ENCODE data around the gene SMYD3. TPM values are rescaled to one million over a fixed set of nuclear protein-coding genes. Genes with fewer than 3 reads are reported as not detected.

The SMYD3 gene
- total and polyA plus RNA-seq, 2 donors = 22.0 to 27.0 TPM

- Histone ChIP-seq H3K4me3 (ENCODE audit: low read length in 2 of 2) (no peak overlapping the region), H3K4me1 (ENCODE audit: control insufficient read depth in 2 of 2, insufficient read depth in 2 of 2, low read length in 2 of 2) (peaks cover 3 to 11% of the 10 kb centered on the region in 2 donors), H3K27ac (ENCODE audit: low read depth in 1 of 2, low read length in 1 of 2) (no peak overlapping the region), H3K36me3 (ENCODE audit: control insufficient read depth in 2 of 2, insufficient read depth in 2 of 2, low read length in 1 of 2) (no peaks in the 10 kb centered on the region), H3K27me3 (ENCODE audit: control insufficient read depth in 2 of 2, insufficient read depth in 1 of 2, low read length in 1 of 2) (no peaks in the 10 kb centered on the region), H3K9me3 (ENCODE audit: control insufficient read depth in 2 of 2, insufficient read depth in 1 of 2, low read length in 1 of 2) (peaks cover 1 to 40% of the 10 kb centered on the region in 2 donors)
- DNase-seq (ENCODE audit: low read depth in 6 of 9, low spot score in 9 of 9) = no peak
- WGBS = 97% methylated on average over 7 of the region's 7 CpGs
Measured at GRCh38 chr1:246511203-246511602, 4.1 kb upstream of the SMYD3 start.

- 96% methylated on average over 13 of the region's 13 CpGs for WGBS
- no peak for DNase-seq (ENCODE audit: low read depth in 6 of 9, low spot score in 9 of 9)
- Histone ChIP-seq H3K4me1 (ENCODE audit: control insufficient read depth in 2 of 2, insufficient read depth in 2 of 2, low read length in 2 of 2) (peaks cover 7 to 13% of the 10 kb centered on the region in 2 donors), H3K27ac (ENCODE audit: low read depth in 1 of 2, low read length in 1 of 2) (no peak overlapping the region), H3K36me3 (ENCODE audit: control insufficient read depth in 2 of 2, insufficient read depth in 2 of 2, low read length in 1 of 2) (no peaks in the 10 kb centered on the region), H3K4me3 (ENCODE audit: low read length in 2 of 2) (no peak overlapping the region), H3K27me3 (ENCODE audit: control insufficient read depth in 2 of 2, insufficient read depth in 1 of 2, low read length in 1 of 2) (no peaks in the 10 kb centered on the region), H3K9me3 (ENCODE audit: control insufficient read depth in 2 of 2, insufficient read depth in 1 of 2, low read length in 1 of 2) (peaks cover 1 to 32% of the 10 kb centered on the region in 2 donors)
Measured at GRCh38 chr1:246510147-246511030, 3.3 kb upstream of the SMYD3 start.

GRCh38 chr1:246508897-246509688 lies 2.0 kb upstream of the SMYD3 start:
- Histone ChIP-seq H3K4me3 (ENCODE audit: low read length in 2 of 2) (no peak overlapping the region), H3K36me3 (ENCODE audit: control insufficient read depth in 2 of 2, insufficient read depth in 2 of 2, low read length in 1 of 2) (peaks cover 0 to 3% of the 10 kb centered on the region in 2 donors), H3K27me3 (ENCODE audit: control insufficient read depth in 2 of 2, insufficient read depth in 1 of 2, low read length in 1 of 2) (no peaks in the 10 kb centered on the region), H3K27ac (ENCODE audit: low read depth in 1 of 2, low read length in 1 of 2) (no peak overlapping the region), H3K4me1 (ENCODE audit: control insufficient read depth in 2 of 2, insufficient read depth in 2 of 2, low read length in 2 of 2) (peaks cover 7 to 13% of the 10 kb centered on the region in 2 donors), H3K9me3 (ENCODE audit: control insufficient read depth in 2 of 2, insufficient read depth in 1 of 2, low read length in 1 of 2) (peaks cover 0 to 19% of the 10 kb centered on the region in 2 donors)
- 94% methylated on average over 26 of the region's 26 CpGs for WGBS
- DNase-seq (ENCODE audit: low read depth in 6 of 9, low spot score in 9 of 9) = no peak

- no peaks in the 10 kb centered on the region for H3K9me3 ChIP-seq (ENCODE audit: control insufficient read depth in 2 of 2, insufficient read depth in 1 of 2, low read length in 1 of 2)
- no peak for DNase-seq (ENCODE audit: low read depth in 6 of 9, low spot score in 9 of 9)
- H3K4me1 ChIP-seq (ENCODE audit: control insufficient read depth in 2 of 2, insufficient read depth in 2 of 2, low read length in 2 of 2) = peaks cover 7 to 13% of the 10 kb centered on the region in 2 donors
- H3K27me3 ChIP-seq (ENCODE audit: control insufficient read depth in 2 of 2, insufficient read depth in 1 of 2, low read length in 1 of 2) = no peaks in the 10 kb centered on the region
- H3K4me3 ChIP-seq (ENCODE audit: low read length in 2 of 2) = peak overlapping the region; percentile 64 to 82
- H3K27ac ChIP-seq (ENCODE audit: low read depth in 1 of 2, low read length in 1 of 2) = no peak overlapping the region
- WGBS = 7% methylated on average over 9 of the region's 9 CpGs
- peaks cover 0 to 3% of the 10 kb centered on the region in 2 donors for H3K36me3 ChIP-seq (ENCODE audit: control insufficient read depth in 2 of 2, insufficient read depth in 2 of 2, low read length in 1 of 2)
Measured at GRCh38 chr1:246506367-246506673, 759 bp downstream of the SMYD3 start.

- Histone ChIP-seq H3K27me3 (ENCODE audit: control insufficient read depth in 2 of 2, insufficient read depth in 1 of 2, low read length in 1 of 2) (no peaks in the 10 kb centered on the region), H3K4me3 (ENCODE audit: low read length in 2 of 2) (no peak overlapping the region), H3K27ac (ENCODE audit: low read depth in 1 of 2, low read length in 1 of 2) (no peak overlapping the region), H3K9me3 (ENCODE audit: control insufficient read depth in 2 of 2, insufficient read depth in 1 of 2, low read length in 1 of 2) (no peaks in the 10 kb centered on the region), H3K4me1 (ENCODE audit: control insufficient read depth in 2 of 2, insufficient read depth in 2 of 2, low read length in 2 of 2) (peaks cover 7 to 13% of the 10 kb centered on the region in 2 donors), H3K36me3 (ENCODE audit: control insufficient read depth in 2 of 2, insufficient read depth in 2 of 2, low read length in 1 of 2) (peaks cover 0 to 3% of the 10 kb centered on the region in 2 donors)
- 90% methylated on average over 7 of the region's 7 CpGs for WGBS
- DNase-seq (ENCODE audit: low read depth in 6 of 9, low spot score in 9 of 9) = no peak
Measured at GRCh38 chr1:246503341-246503740, 3.7 kb downstream of the SMYD3 start.

- WGBS = 65% methylated on average over 2 of the region's 2 CpGs
- Histone ChIP-seq H3K27ac (ENCODE audit: low read depth in 1 of 2, low read length in 1 of 2) (no peak overlapping the region), H3K4me1 (ENCODE audit: control insufficient read depth in 2 of 2, insufficient read depth in 2 of 2, low read length in 2 of 2) (no peaks in the 10 kb centered on the region), H3K4me3 (ENCODE audit: low read length in 2 of 2) (no peak overlapping the region), H3K27me3 (ENCODE audit: control insufficient read depth in 2 of 2, insufficient read depth in 1 of 2, low read length in 1 of 2) (no peaks in the 10 kb centered on the region), H3K9me3 (ENCODE audit: control insufficient read depth in 2 of 2, insufficient read depth in 1 of 2, low read length in 1 of 2) (no peaks in the 10 kb centered on the region), H3K36me3 (ENCODE audit: control insufficient read depth in 2 of 2, insufficient read depth in 2 of 2, low read length in 1 of 2) (no peaks in the 10 kb centered on the region)
- DNase-seq (ENCODE audit: low read depth in 6 of 9, low spot score in 9 of 9) = peak in 8 of 9 donors; percentile 42 to 84 (median 56)
Measured at GRCh38 chr1:246497331-246497915, 9.7 kb downstream of the SMYD3 start.

- Histone ChIP-seq H3K36me3 (ENCODE audit: control insufficient read depth in 2 of 2, insufficient read depth in 2 of 2, low read length in 1 of 2) (no peaks in the 10 kb centered on the region), H3K27me3 (ENCODE audit: control insufficient read depth in 2 of 2, insufficient read depth in 1 of 2, low read length in 1 of 2) (no peaks in the 10 kb centered on the region), H3K9me3 (ENCODE audit: control insufficient read depth in 2 of 2, insufficient read depth in 1 of 2, low read length in 1 of 2) (no peaks in the 10 kb centered on the region), H3K4me1 (ENCODE audit: control insufficient read depth in 2 of 2, insufficient read depth in 2 of 2, low read length in 2 of 2) (no peaks in the 10 kb centered on the region), H3K27ac (ENCODE audit: low read depth in 1 of 2, low read length in 1 of 2) (no peak overlapping the region), H3K4me3 (ENCODE audit: low read length in 2 of 2) (no peak overlapping the region)
- 37% methylated on average over 3 of the region's 3 CpGs for WGBS
- DNase-seq (ENCODE audit: low read depth in 6 of 9, low spot score in 9 of 9) = peak in 6 of 9 donors; percentile 18 to 60 (median 26)
Measured at GRCh38 chr1:246492611-246493245, 14.4 kb downstream of the SMYD3 start.

- DNase-seq (ENCODE audit: low read depth in 6 of 9, low spot score in 9 of 9) = no peak
- Histone ChIP-seq H3K27me3 (ENCODE audit: control insufficient read depth in 2 of 2, insufficient read depth in 1 of 2, low read length in 1 of 2) (no peaks in the 10 kb centered on the region), H3K9me3 (ENCODE audit: control insufficient read depth in 2 of 2, insufficient read depth in 1 of 2, low read length in 1 of 2) (no peaks in the 10 kb centered on the region), H3K4me1 (ENCODE audit: control insufficient read depth in 2 of 2, insufficient read depth in 2 of 2, low read length in 2 of 2) (no peaks in the 10 kb centered on the region), H3K27ac (ENCODE audit: low read depth in 1 of 2, low read length in 1 of 2) (no peak overlapping the region), H3K36me3 (ENCODE audit: control insufficient read depth in 2 of 2, insufficient read depth in 2 of 2, low read length in 1 of 2) (no peaks in the 10 kb centered on the region), H3K4me3 (ENCODE audit: low read length in 2 of 2) (no peak overlapping the region)
- 97% methylated on average over 7 of the region's 7 CpGs for WGBS
Measured at GRCh38 chr1:246491551-246492053, 15.5 kb downstream of the SMYD3 start.

All from thymus (tissue), 11 donors.